Activated CD8-positive, alpha-beta memory T cell treated with anti-CD3 and anti-CD28 coated beads for 24 hours (primary cell): Measurements from ENCODE around the gene MAP4K1.
"Not testable (repeated sequence)": the region's sequence is repeated elsewhere in the genome, so short reads cannot be mapped to it uniquely, and the experiment has no call there.

ENCODE experiments used
- DNase-seq: peaks from one replicate; pipeline ENCODE4 v3.0.0-alpha.2; 2020

Gene MAP4K1

GRCh38 chr19:38564981-38565690 is 52.6 kb downstream of the MAP4K1 start:
- peak; percentile 67 for DNase-seq

GRCh38 chr19:38563475-38563874 is 54.3 kb downstream of the MAP4K1 start:
- no peak for DNase-seq

- DNase-seq = no peak
These were observed 55.7 kb downstream of the MAP4K1 start for GRCh38 chr19:38562096-38562495.

- no peak for DNase-seq
These were observed 56.1 kb downstream of the MAP4K1 start for GRCh38 chr19:38561658-38562057.

- DNase-seq = no peak
These were observed 56.6 kb downstream of the MAP4K1 start for GRCh38 chr19:38561053-38561606.

GRCh38 chr19:38559428-38560401 is 58.0 kb downstream of the MAP4K1 start:
- peak; percentile 65 for DNase-seq

GRCh38 chr19:38558933-38559332 is 58.8 kb downstream of the MAP4K1 start:
- not testable (repeated sequence) for DNase-seq

GRCh38 chr19:38557205-38557799 is 60.5 kb downstream of the MAP4K1 start:
- no peak for DNase-seq

GRCh38 chr19:38556521-38557174 is 61.1 kb downstream of the MAP4K1 start:
- DNase-seq = no peak

GRCh38 chr19:38555200-38555599 is 62.6 kb downstream of the MAP4K1 start:
- DNase-seq = no peak

- no peak for DNase-seq
These were observed 63.0 kb downstream of the MAP4K1 start for GRCh38 chr19:38554676-38555141.

- DNase-seq = not testable (repeated sequence)
These were observed 64.5 kb downstream of the MAP4K1 start for GRCh38 chr19:38553239-38553638.

GRCh38 chr19:38551450-38551813 is 66.3 kb downstream of the MAP4K1 start:
- DNase-seq = peak; percentile 76

GRCh38 chr19:38550376-38550775 is 67.4 kb downstream of the MAP4K1 start:
- no peak for DNase-seq

GRCh38 chr19:38549942-38550341 is 67.8 kb downstream of the MAP4K1 start:
- DNase-seq = no peak

- DNase-seq = no peak
These were observed 68.7 kb downstream of the MAP4K1 start for GRCh38 chr19:38549061-38549460.

GRCh38 chr19:38547421-38547820 is 70.3 kb downstream of the MAP4K1 start:
- no peak for DNase-seq

GRCh38 chr19:38545596-38545995 is 72.2 kb downstream of the MAP4K1 start:
- DNase-seq = no peak

- no peak for DNase-seq
These were observed 73.0 kb downstream of the MAP4K1 start for GRCh38 chr19:38544569-38545315.

- DNase-seq = peak; percentile 67
These were observed 73.8 kb downstream of the MAP4K1 start for GRCh38 chr19:38543807-38544568.

GRCh38 chr19:38543286-38543806 is 74.4 kb downstream of the MAP4K1 start:
- DNase-seq = no peak
